Peyer's patch (tissue), 4 donors: ENCODE measurements around the gene SURF2.

Experiments used
- POLR2A ChIP-seq, 2 donors: fragments of 450-650 bp; IDR thresholded peaks; one replicate each; pipeline ENCODE4 v1.5.1; 2017; ENCODE audit warnings: antibody characterized with exemption in 2 of 2, mild to moderate bottlenecking in 2 of 2, moderate library complexity in 2 of 2
- TF ChIP-seq, protein P1 (sequence below), 6 experiments: fragments of 450-650 bp in 4 of 6; fragments of 200-600 bp in 2 of 6; sonication (generic) in 1 of 6; IDR thresholded peaks; one replicate each; pipeline ENCODE4 v1.5.1; 2017 to 2019; ENCODE audit warnings: antibody characterized with exemption in 6 of 6, mild to moderate bottlenecking in 3 of 6, moderate library complexity in 1 of 6

GRCh38 chr9:133380734-133381133, 24.4 kb downstream of the SURF2 start:
- TF ChIP-seq, protein P1, sequence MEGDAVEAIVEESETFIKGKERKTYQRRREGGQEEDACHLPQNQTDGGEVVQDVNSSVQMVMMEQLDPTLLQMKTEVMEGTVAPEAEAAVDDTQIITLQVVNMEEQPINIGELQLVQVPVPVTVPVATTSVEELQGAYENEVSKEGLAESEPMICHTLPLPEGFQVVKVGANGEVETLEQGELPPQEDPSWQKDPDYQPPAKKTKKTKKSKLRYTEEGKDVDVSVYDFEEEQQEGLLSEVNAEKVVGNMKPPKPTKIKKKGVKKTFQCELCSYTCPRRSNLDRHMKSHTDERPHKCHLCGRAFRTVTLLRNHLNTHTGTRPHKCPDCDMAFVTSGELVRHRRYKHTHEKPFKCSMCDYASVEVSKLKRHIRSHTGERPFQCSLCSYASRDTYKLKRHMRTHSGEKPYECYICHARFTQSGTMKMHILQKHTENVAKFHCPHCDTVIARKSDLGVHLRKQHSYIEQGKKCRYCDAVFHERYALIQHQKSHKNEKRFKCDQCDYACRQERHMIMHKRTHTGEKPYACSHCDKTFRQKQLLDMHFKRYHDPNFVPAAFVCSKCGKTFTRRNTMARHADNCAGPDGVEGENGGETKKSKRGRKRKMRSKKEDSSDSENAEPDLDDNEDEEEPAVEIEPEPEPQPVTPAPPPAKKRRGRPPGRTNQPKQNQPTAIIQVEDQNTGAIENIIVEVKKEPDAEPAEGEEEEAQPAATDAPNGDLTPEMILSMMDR (IDR thresholded peaks at IDR 0.05) = no peak
- no peak for TF ChIP-seq POLR2A (IDR thresholded peaks at IDR 0.05)
